ENCODE data around the gene GID8. TPM values are rescaled to one million over a fixed set of nuclear protein-coding genes. Genes with fewer than 3 reads are reported as not detected.

The GID8 gene
- total and polyA plus RNA-seq, 2 of the 13 experiments (the other 11 are each of a cell fraction or from before 2014, with no cell fraction given) = 39.6 to 59.8 TPM

DNA sequence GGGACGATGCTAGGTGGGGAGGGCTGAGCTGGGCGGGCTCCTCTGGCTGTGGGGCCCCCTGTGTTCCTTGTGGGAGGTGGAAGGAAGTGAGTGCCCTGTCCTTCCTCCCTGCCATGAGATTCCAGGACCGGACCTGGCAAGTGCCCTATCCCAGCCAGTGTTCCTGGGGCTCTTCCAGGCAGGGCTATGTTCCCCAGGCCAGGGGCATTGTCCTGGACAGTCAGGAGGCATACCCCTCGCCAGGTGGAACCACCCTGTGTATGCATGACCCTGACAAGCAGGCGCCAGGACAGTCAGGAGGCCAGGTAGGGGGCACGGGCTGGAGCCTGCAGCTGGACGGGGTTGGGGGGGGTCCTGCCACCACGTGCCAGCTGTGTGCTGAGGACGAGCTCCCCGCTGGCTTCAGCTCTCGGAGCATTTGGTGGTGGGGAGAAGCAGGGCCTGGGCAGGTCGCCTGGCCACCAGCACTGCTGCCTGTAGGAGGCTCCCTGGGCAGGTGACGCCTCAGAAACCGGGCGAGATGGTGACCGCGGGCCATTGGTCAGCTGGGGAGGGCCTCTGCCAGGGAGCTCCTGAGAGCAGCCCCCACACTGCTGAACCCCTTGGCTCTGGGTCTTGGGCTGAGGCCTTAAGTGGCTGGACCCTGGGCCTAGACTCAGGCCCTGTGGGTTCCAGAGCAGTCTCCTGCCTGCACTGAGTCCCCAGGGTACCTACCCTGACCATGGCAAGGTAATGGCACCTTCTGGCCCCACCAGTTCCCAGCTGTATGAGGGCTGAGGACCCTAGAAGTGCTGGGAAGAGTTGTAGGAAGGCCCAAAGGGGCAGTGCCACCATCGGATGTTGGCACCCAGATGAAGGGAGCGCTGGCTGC, 15.3 kb downstream of the GID8 start (continued):
- TF ChIP-seq SSRP1 (CRISPR knock-in tag; IDR thresholded peaks at IDR 0.05) (no peak; the same call in 1 of the 2 replicates), TBP (CRISPR knock-in tag; IDR thresholded peaks at IDR 0.05) (no peak), ZNF292 (CRISPR knock-in tag; IDR thresholded peaks at IDR 0.05; ENCODE audit: borderline replicate concordance, low read depth) (peak; percentile 63; the same call in 1 of the 2 replicates), KLF15 (CRISPR knock-in tag; IDR thresholded peaks at IDR 0.05; ENCODE audit: borderline replicate concordance) (peak; percentile 81; the same call in 1 of the 2 replicates), DR1 (CRISPR knock-in tag; IDR thresholded peaks at IDR 0.05) (0 out of 2 replicates have a peak, but pooled peaks have one; percentile 0), TAF15 (IDR thresholded peaks at IDR 0.05; ENCODE audit: low read depth, low read length, poor library complexity, severe bottlenecking) (peak; percentile 54), ZNF678 (CRISPR knock-in tag; IDR thresholded peaks at IDR 0.05) (0 out of 2 replicates have a peak, but pooled peaks have one; percentile 56), IKZF1 (IDR thresholded peaks at IDR 0.05) (no peak), TAF1 (CRISPR knock-in tag; IDR thresholded peaks at IDR 0.05) (peak; percentile 8; the same call in 1 of the 2 replicates), MEF2D (CRISPR knock-in tag; IDR thresholded peaks at IDR 0.05) (peak; percentile 70; the same call in 1 of the 2 replicates), EP300 (IDR thresholded peaks at IDR 0.05; ENCODE audit: low read depth in 2 of 2, low read length in 2 of 2) (no peak), EP300 (CRISPR knock-in tag; IDR thresholded peaks at IDR 0.05; ENCODE audit: borderline replicate concordance) (peak; percentile 51), PAX8 (CRISPR knock-in tag; IDR thresholded peaks at IDR 0.05; ENCODE audit: borderline replicate concordance) (peak; percentile 21; the same call in 1 of the 2 replicates), ZNF878 (CRISPR knock-in tag; IDR thresholded peaks at IDR 0.05) (no peak), ZNF839 (CRISPR knock-in tag; IDR thresholded peaks at IDR 0.05; ENCODE audit: borderline replicate concordance) (peak; percentile 41; the same call in 1 of the 2 replicates), ZNF460 (CRISPR knock-in tag; IDR thresholded peaks at IDR 0.05; ENCODE audit: borderline replicate concordance) (no peak), BRD4 (CRISPR knock-in tag; IDR thresholded peaks at IDR 0.05) (peak; percentile 63), ZNF660 (CRISPR knock-in tag; IDR thresholded peaks at IDR 0.05; ENCODE audit: borderline replicate concordance, low read depth) (peak; percentile 62), NR2F2 (IDR thresholded peaks at IDR 0.05; ENCODE audit: borderline replicate concordance, low read depth) (no peak; the same call in 1 of the 2 replicates), FLYWCH1 (CRISPR knock-in tag; IDR thresholded peaks at IDR 0.05) (no peak)
- TF ChIP-seq, protein P1, sequence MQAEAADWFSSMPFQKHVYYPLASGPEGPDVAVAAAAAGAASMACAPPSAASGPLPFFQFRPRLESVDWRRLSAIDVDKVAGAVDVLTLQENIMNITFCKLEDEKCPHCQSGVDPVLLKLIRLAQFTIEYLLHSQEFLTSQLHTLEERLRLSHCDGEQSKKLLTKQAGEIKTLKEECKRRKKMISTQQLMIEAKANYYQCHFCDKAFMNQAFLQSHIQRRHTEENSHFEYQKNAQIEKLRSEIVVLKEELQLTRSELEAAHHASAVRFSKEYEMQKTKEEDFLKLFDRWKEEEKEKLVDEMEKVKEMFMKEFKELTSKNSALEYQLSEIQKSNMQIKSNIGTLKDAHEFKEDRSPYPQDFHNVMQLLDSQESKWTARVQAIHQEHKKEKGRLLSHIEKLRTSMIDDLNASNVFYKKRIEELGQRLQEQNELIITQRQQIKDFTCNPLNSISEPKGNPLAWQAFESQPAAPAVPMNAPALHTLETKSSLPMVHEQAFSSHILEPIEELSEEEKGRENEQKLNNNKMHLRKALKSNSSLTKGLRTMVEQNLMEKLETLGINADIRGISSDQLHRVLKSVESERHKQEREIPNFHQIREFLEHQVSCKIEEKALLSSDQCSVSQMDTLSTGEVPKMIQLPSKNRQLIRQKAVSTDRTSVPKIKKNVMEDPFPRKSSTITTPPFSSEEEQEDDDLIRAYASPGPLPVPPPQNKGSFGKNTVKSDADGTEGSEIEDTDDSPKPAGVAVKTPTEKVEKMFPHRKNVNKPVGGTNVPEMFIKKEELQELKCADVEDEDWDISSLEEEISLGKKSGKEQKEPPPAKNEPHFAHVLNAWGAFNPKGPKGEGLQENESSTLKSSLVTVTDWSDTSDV (CRISPR knock-in tag; IDR thresholded peaks at IDR 0.05) = peak; percentile 77; the same call in 1 of the 2 replicates
- TF ChIP-seq, protein P2, sequence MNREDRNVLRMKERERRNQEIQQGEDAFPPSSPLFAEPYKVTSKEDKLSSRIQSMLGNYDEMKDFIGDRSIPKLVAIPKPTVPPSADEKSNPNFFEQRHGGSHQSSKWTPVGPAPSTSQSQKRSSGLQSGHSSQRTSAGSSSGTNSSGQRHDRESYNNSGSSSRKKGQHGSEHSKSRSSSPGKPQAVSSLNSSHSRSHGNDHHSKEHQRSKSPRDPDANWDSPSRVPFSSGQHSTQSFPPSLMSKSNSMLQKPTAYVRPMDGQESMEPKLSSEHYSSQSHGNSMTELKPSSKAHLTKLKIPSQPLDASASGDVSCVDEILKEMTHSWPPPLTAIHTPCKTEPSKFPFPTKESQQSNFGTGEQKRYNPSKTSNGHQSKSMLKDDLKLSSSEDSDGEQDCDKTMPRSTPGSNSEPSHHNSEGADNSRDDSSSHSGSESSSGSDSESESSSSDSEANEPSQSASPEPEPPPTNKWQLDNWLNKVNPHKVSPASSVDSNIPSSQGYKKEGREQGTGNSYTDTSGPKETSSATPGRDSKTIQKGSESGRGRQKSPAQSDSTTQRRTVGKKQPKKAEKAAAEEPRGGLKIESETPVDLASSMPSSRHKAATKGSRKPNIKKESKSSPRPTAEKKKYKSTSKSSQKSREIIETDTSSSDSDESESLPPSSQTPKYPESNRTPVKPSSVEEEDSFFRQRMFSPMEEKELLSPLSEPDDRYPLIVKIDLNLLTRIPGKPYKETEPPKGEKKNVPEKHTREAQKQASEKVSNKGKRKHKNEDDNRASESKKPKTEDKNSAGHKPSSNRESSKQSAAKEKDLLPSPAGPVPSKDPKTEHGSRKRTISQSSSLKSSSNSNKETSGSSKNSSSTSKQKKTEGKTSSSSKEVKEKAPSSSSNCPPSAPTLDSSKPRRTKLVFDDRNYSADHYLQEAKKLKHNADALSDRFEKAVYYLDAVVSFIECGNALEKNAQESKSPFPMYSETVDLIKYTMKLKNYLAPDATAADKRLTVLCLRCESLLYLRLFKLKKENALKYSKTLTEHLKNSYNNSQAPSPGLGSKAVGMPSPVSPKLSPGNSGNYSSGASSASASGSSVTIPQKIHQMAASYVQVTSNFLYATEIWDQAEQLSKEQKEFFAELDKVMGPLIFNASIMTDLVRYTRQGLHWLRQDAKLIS (CRISPR knock-in tag; IDR thresholded peaks at IDR 0.05) = 0 out of 2 replicates have a peak, but pooled peaks have one; percentile 93
